ENCODE data around the gene ABCC4. TPM values are rescaled to one million over a fixed set of nuclear protein-coding genes. Genes with fewer than 3 reads are reported as not detected.

ABCC4 gene
- total and polyA plus RNA-seq, 9 of the 15 experiments (the other 6 are each of a cell fraction or from before 2014, with no cell fraction given): 9.4 to 46.1 (median 25.4) TPM

GRCh38 chr13:95099541-95099940 is 201.7 kb downstream of the ABCC4 start (continued):
- TF ChIP-seq ARID4B (CRISPR knock-in tag; IDR thresholded peaks at IDR 0.05) (no peak), FOXO4 (CRISPR knock-in tag; IDR thresholded peaks at IDR 0.05) (no peak), SREBF1 (IDR thresholded peaks at IDR 0.05; ENCODE audit: borderline replicate concordance, low read depth, low read length) (no peak), HCFC1 (IDR thresholded peaks at IDR 0.05; ENCODE audit: low read depth, low read length) (no peak), HDAC6 (IDR thresholded peaks at IDR 0.05; ENCODE audit: low read depth, low read length) (no peak), BDP1 (IDR thresholded peaks at IDR 0.05; ENCODE audit: insufficient read depth, insufficient read length) (no peak), ZNF324 (CRISPR knock-in tag; IDR thresholded peaks at IDR 0.05) (no peak), ZNF280B (CRISPR knock-in tag; IDR thresholded peaks at IDR 0.05) (no peak)

All from K562 (cell line).